ENCODE measurements around the gene BRD9.

DNA sequence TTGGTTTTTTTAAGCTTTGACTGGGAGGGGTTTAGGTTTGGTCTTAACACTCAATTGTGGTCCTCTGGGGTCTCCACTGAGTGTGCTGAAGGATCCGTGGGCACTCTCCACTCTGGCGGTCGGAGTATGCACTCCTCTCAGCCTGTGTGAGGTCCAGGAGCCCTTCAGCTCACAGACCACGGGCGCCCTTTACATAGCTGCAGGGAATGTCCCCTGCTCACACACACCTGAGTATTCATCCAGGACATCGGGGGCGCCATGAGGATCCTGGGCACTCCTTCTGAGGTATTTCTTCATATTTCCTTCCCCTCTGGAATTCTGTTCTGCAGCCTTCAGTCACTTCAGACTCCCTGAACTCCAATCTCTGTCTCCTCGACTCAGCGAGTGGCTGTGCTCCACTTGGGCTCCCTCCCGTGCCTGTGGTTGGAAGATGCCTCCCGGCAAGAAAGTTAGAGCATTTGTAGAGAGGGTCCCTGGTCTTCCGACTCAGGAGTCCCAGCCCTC lies 12.6 kb upstream of the BRD9 start:
- TF ChIP-seq, protein P1, sequence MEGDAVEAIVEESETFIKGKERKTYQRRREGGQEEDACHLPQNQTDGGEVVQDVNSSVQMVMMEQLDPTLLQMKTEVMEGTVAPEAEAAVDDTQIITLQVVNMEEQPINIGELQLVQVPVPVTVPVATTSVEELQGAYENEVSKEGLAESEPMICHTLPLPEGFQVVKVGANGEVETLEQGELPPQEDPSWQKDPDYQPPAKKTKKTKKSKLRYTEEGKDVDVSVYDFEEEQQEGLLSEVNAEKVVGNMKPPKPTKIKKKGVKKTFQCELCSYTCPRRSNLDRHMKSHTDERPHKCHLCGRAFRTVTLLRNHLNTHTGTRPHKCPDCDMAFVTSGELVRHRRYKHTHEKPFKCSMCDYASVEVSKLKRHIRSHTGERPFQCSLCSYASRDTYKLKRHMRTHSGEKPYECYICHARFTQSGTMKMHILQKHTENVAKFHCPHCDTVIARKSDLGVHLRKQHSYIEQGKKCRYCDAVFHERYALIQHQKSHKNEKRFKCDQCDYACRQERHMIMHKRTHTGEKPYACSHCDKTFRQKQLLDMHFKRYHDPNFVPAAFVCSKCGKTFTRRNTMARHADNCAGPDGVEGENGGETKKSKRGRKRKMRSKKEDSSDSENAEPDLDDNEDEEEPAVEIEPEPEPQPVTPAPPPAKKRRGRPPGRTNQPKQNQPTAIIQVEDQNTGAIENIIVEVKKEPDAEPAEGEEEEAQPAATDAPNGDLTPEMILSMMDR (IDR thresholded peaks at IDR 0.05; ENCODE audit: insufficient read depth, low read length): no peak
- TF ChIP-seq, protein P2, sequence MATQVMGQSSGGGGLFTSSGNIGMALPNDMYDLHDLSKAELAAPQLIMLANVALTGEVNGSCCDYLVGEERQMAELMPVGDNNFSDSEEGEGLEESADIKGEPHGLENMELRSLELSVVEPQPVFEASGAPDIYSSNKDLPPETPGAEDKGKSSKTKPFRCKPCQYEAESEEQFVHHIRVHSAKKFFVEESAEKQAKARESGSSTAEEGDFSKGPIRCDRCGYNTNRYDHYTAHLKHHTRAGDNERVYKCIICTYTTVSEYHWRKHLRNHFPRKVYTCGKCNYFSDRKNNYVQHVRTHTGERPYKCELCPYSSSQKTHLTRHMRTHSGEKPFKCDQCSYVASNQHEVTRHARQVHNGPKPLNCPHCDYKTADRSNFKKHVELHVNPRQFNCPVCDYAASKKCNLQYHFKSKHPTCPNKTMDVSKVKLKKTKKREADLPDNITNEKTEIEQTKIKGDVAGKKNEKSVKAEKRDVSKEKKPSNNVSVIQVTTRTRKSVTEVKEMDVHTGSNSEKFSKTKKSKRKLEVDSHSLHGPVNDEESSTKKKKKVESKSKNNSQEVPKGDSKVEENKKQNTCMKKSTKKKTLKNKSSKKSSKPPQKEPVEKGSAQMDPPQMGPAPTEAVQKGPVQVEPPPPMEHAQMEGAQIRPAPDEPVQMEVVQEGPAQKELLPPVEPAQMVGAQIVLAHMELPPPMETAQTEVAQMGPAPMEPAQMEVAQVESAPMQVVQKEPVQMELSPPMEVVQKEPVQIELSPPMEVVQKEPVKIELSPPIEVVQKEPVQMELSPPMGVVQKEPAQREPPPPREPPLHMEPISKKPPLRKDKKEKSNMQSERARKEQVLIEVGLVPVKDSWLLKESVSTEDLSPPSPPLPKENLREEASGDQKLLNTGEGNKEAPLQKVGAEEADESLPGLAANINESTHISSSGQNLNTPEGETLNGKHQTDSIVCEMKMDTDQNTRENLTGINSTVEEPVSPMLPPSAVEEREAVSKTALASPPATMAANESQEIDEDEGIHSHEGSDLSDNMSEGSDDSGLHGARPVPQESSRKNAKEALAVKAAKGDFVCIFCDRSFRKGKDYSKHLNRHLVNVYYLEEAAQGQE (IDR thresholded peaks at IDR 0.05; ENCODE audit: insufficient replicate concordance, low read depth): no peak
- TF ChIP-seq GABPA (IDR thresholded peaks at IDR 0.05; ENCODE audit: low read depth): no peak

Measured in HL-60 (cell line).